GM12878 (cell line): ENCODE measurements around the gene NINL.

ENCODE experiments used
- RB1 ChIP-seq: fragments of 450-650 bp; formaldehyde crosslinking; IDR thresholded peaks from 2 replicates; pipeline ENCODE4 v1.6.1; 2017; ENCODE audit warnings: mild to moderate bottlenecking, borderline replicate concordance
- REST ChIP-seq: IDR thresholded peaks from 2 replicates; pipeline ENCODE4 v1.6.1; 2012; ENCODE audit warnings: mild to moderate bottlenecking, low read depth, low read length

GRCh38 chr20:25588491-25588890 lies 3.2 kb upstream of the NINL start:
- TF ChIP-seq RB1 (no peak), REST (no peak)
